ENCODE measurements around the gene LDHAL6A.

LDHAL6A gene

GRCh38 chr11:18490736-18491485 lies 35.3 kb downstream of the LDHAL6A start:
- DNase-seq = no peak

DNA sequence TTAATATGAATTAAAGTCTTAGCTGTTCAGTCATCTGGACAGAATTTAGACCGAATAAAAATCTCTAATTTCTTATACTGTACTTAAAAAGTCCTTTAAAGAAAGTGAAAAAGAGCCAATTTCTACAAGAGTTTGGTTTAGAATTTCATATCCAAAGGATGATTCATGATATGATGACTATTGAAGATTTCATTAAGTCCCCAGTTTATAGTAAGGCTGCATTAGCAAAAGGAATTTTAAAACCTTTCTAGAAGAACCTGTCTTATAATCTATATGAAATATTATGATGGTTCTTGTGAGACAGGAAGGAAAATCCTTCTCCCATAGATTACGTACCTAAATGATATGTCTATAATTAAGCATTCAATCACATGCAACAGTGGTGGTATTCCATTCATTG lies 36.3 kb downstream of the LDHAL6A start:
- DNase-seq = no peak

DNA sequence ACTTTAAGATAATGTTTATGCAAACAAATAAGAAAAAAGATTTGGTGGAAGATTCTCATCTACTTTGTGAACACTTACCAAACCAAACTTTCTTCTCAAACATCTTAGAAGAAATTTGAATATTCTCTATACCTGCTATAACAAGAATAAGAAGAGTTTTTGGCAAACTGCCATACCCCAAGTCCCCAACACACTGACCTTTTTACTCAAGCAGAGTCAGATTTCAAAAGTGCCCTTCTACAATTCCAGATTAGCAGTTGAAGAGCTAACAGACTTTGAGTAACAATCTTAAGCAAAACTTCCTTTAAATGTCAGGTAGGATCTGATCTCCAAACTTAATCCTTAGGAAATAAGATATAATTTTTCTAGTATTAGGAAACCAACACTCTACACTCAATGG lies 37.2 kb downstream of the LDHAL6A start:
- no peak for DNase-seq

DNA sequence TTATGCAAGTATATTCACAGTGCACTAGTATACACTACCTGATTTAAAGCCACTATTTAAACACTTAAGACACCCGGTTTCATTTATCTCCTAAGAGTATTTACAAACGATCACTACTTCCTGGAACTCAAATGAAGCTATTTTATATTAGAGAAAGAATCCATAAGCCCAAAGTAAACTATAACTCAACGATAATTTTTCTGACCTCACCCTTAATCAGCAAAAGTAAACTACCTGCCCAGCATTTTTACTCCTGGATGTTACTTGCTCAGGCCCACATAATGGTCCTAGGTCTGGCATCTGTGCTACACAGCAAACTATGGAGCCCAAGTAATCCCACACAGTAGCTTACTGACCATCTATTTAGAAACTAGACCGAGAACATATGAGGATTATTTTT lies 37.7 kb downstream of the LDHAL6A start:
- no peak for DNase-seq

DNA sequence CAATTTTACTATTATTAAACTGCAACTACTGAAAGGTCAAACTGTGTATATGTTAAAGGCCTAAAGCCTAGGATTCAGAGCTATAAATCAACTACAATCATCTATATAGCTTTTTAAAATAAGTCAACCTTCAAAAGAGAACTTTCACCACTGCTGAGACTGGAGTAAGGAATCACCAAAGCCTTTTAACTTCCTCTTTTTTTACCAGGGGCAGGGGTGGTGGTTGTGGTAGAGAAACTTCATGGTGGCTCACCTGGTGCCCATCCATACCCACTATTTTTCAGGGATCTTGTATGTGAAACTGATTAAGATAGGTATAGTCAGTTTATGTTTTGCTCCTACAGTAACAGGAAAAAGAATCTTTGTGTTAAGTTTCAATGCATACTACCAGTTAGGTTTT lies 39.6 kb downstream of the LDHAL6A start:
- peak in 1 of 2 donors; percentile 1 for DNase-seq

GRCh38 chr11:18495703-18496102 lies 40.0 kb downstream of the LDHAL6A start:
- no peak for DNase-seq

DNA sequence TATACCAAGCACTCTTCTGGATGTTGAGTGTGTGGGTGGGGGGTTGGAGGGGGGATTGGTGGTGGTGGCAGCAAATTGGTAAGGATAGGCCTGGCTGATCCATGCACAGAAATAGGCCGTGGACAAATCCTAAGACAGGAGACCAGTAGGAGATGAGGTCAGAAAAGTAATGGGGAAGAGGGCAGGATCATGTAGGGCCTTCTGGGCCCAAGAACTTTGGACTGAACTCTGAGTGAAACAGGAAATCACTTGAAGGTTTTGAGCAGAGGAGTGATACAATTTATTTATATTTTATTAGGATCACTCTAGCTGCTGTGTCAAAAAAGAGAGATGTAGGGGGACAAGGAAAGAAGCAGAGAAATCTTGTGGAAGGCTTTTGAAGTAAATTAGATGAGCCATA lies 42.4 kb downstream of the LDHAL6A start:
- DNase-seq = no peak

DNA sequence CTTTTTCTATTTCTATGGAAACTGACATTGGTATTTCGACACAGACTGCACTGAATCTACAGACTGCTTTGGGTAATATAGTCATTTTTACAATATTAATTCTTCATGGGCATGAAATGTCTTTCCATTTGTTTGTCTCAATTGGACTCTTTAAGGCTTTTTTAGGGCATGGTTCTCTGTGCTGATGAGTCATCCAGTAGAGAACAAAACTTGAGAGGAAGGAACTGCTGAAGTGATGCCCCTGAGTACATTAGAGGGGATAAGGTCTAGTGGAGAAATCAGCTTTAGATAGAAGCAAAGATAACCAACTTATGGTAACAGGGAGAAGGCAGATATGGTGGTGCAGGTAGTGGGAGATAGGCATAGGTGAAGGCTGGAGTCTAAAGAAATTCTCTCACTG lies 46.0 kb downstream of the LDHAL6A start:
- DNase-seq = no peak

GRCh38 chr11:18502352-18502751 lies 46.7 kb downstream of the LDHAL6A start:
- DNase-seq = no peak

- no peak for DNase-seq
Observed at GRCh38 chr11:18521122-18521521, 65.5 kb downstream of the LDHAL6A start.

GRCh38 chr11:18522388-18522787 lies 66.7 kb downstream of the LDHAL6A start:
- DNase-seq = no peak

DNA sequence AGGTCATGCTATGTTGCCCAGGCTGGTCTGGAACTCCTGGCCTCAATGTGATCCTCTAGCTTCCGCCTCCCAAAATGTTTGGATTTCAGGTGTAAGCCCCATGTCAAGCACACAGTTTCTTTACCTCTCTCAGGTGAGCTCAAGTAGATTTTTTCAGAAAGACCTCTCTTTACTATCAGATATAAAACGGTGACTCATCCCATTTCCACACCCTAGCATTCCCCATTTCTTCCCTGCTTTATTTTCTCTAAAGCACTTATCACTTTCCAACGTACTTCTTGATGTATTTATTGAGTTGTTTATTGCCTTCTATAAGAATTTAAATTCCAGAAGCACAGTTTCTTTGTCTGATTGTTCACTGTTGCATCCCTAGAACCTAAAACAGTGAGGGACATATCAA lies 67.4 kb downstream of the LDHAL6A start:
- no peak for DNase-seq

- no peak for DNase-seq
Observed at GRCh38 chr11:18524248-18524647, 68.6 kb downstream of the LDHAL6A start.

DNA sequence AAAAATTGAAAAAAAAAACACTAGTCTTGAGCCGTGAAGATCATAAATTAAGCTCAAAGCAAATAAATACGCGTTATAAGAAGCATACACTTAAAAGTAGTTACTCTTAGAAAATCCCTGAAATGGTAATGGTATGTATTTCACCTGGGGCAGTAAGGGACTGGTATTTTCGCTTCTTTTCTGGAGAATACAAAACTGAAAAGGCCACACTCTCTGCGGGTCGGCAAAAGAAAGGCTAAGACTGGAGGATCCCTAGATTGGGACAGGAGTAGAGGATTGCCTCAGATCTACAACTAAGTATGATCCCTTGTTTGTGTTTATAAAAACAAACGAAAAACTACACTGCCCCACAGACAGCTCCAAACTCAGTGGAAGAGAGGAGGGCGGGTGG lies 70.5 kb downstream of the LDHAL6A start:
- DNase-seq = peak in 1 of 2 donors; percentile 30

- DNase-seq = peak; percentile 94 to 97
Observed at GRCh38 chr11:18526521-18527296, 71.1 kb downstream of the LDHAL6A start, which contains the start of gene TSG101. Gene TSG101 (minus strand): TSS chr11:18526942. CDS start chr11:18526816, 126 bp downstream.

DNA sequence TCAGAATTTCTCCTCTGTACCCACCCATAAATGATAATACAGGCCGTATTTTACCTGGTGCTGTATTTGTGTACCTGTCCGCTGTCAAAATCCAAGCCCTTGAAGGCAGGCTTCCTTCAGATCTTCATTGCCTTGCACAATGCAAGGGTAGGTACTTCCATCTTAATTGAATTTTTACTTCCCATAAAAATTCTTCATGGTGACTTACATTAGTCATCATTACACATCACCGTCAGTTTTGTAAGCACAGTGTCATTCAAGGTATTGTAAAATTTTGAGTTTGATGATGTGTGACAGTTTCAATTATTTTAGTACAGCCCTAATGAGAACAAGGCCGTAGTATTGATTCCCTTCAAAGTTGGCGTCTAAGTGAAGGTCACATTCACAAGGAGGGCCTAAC lies 71.9 kb downstream of the LDHAL6A start:
- DNase-seq = peak; percentile 58 to 84
